Activated T-cell treated with anti-CD3 and anti-CD28 coated beads, Interleukin-2, amount 50 U/mL, for 4 hours (primary cell): ENCODE data around the gene ZFAND3. TPM values are rescaled to one million over a fixed set of nuclear protein-coding genes. Genes with fewer than 3 reads are reported as not detected.

Experiments used
- ATAC-seq, 2 donors: fragments of 200-7000 bp; cut with Tn5 transposase; one replicate each; pipeline ENCODE4 v1.10.0; 2021
- DNase-seq: peaks from one replicate; pipeline ENCODE4 v3.0.0-alpha.2; 2020
- H3K27me3 Mint-ChIP-seq: one replicate; pipeline ENCODE4 v1.8.0; 2021; ENCODE audit warnings: low read depth, mixed read lengths
- H3K36me3 Mint-ChIP-seq: one replicate; pipeline ENCODE4 v1.8.0; 2022; ENCODE audit warnings: mixed read lengths; ENCODE audit not compliant: insufficient read depth
- H3K4me1 Mint-ChIP-seq: one replicate; pipeline ENCODE4 v1.8.0; 2021; ENCODE audit warnings: low read depth, mixed read lengths
- H3K4me3 Mint-ChIP-seq: one replicate; pipeline ENCODE4 v1.8.0; 2021; ENCODE audit warnings: mild to moderate bottlenecking, moderate library complexity, mixed read lengths
- H3K9me3 Mint-ChIP-seq: one replicate; pipeline ENCODE4 v1.8.0; 2021; ENCODE audit warnings: mixed read lengths
- total RNA-seq, 3 donors: library from RNA; stranded (reverse); gene quantifications; one replicate each; pipeline ENCODE4 v1.2.1, GENCODE V29; 2021

Gene ZFAND3
- total RNA-seq, 3 donors from 2014 or later: 21.5 to 31.4 (median 30.8) TPM

GRCh38 chr6:38177882-38178583 is 358.5 kb downstream of the ZFAND3 start:
- H3K9me3 Mint-ChIP-seq: no peaks in the 10 kb centered on the region
- no peaks in the 10 kb centered on the region for H3K4me1 Mint-ChIP-seq
- peaks cover 10% of the 10 kb centered on the region for H3K36me3 Mint-ChIP-seq
- ATAC-seq (no peak), DNase-seq (no peak)
- H3K4me3 Mint-ChIP-seq: no peak overlapping the region
- H3K27me3 Mint-ChIP-seq: no peaks in the 10 kb centered on the region

GRCh38 chr6:38178584-38178886 is 359.0 kb downstream of the ZFAND3 start:
- no peaks in the 10 kb centered on the region for H3K9me3 Mint-ChIP-seq
- ATAC-seq: no peak
- peaks cover 6% of the 10 kb centered on the region for H3K36me3 Mint-ChIP-seq
- H3K4me1 Mint-ChIP-seq: no peaks in the 10 kb centered on the region
- H3K27me3 Mint-ChIP-seq: no peaks in the 10 kb centered on the region
- DNase-seq: no peak
- no peak overlapping the region for H3K4me3 Mint-ChIP-seq

GRCh38 chr6:38179300-38179699 is 359.8 kb downstream of the ZFAND3 start:
- no peak for DNase-seq
- H3K9me3 Mint-ChIP-seq: no peaks in the 10 kb centered on the region
- no peak overlapping the region for H3K4me3 Mint-ChIP-seq

GRCh38 chr6:38179794-38180430 is 360.4 kb downstream of the ZFAND3 start:
- H3K9me3 Mint-ChIP-seq: no peaks in the 10 kb centered on the region
- H3K4me3 Mint-ChIP-seq: no peak overlapping the region
- DNase-seq: no peak
- ATAC-seq: no peak
- H3K36me3 Mint-ChIP-seq: peaks cover 10% of the 10 kb centered on the region
- no peaks in the 10 kb centered on the region for H3K4me1 Mint-ChIP-seq
- H3K27me3 Mint-ChIP-seq: no peaks in the 10 kb centered on the region

More at GRCh38 chr6:38179300-38179699, 359.8 kb downstream of the ZFAND3 start:
- Mint-ChIP-seq H3K27me3 (no peaks in the 10 kb centered on the region), H3K4me1 (no peaks in the 10 kb centered on the region), H3K36me3 (peaks cover 10% of the 10 kb centered on the region)
- ATAC-seq: no peak

- no peaks in the 10 kb centered on the region for H3K9me3 Mint-ChIP-seq
Observed at GRCh38 chr6:38180586-38180985, 361.1 kb downstream of the ZFAND3 start.

GRCh38 chr6:38182426-38182825 is 362.9 kb downstream of the ZFAND3 start:
- H3K36me3 Mint-ChIP-seq: peaks cover 14% of the 10 kb centered on the region
- no peak overlapping the region for H3K4me3 Mint-ChIP-seq

More at GRCh38 chr6:38180586-38180985, 361.1 kb downstream of the ZFAND3 start:
- Mint-ChIP-seq H3K4me1 (no peaks in the 10 kb centered on the region), H3K27me3 (no peaks in the 10 kb centered on the region), H3K4me3 (no peak overlapping the region), H3K36me3 (peaks cover 7% of the 10 kb centered on the region)
- DNase-seq: no peak
- ATAC-seq: no peak

GRCh38 chr6:38183856-38184584 is 364.5 kb downstream of the ZFAND3 start:
- no peaks in the 10 kb centered on the region for H3K9me3 Mint-ChIP-seq
- no peaks in the 10 kb centered on the region for H3K4me1 Mint-ChIP-seq
- no peak for ATAC-seq
- H3K36me3 Mint-ChIP-seq: peaks cover 16% of the 10 kb centered on the region
- no peak for DNase-seq
- H3K4me3 Mint-ChIP-seq: no peak overlapping the region
- H3K27me3 Mint-ChIP-seq: no peaks in the 10 kb centered on the region

More at GRCh38 chr6:38182426-38182825, 362.9 kb downstream of the ZFAND3 start:
- no peak for DNase-seq
- Mint-ChIP-seq H3K9me3 (no peaks in the 10 kb centered on the region), H3K4me1 (no peaks in the 10 kb centered on the region), H3K27me3 (no peaks in the 10 kb centered on the region)
- no peak for ATAC-seq

GRCh38 chr6:38184585-38185080 is 365.1 kb downstream of the ZFAND3 start:
- Mint-ChIP-seq H3K36me3 (peaks cover 19% of the 10 kb centered on the region), H3K27me3 (no peaks in the 10 kb centered on the region), H3K4me1 (no peaks in the 10 kb centered on the region), H3K4me3 (no peak overlapping the region), H3K9me3 (no peaks in the 10 kb centered on the region)
- ATAC-seq: no peak
- DNase-seq: no peak

- Mint-ChIP-seq H3K4me3 (no peak overlapping the region), H3K27me3 (no peaks in the 10 kb centered on the region), H3K36me3 (peaks cover 19% of the 10 kb centered on the region), H3K4me1 (no peaks in the 10 kb centered on the region), H3K9me3 (no peaks in the 10 kb centered on the region)
- DNase-seq (no peak), ATAC-seq (no peak)
Observed at GRCh38 chr6:38185244-38185643, 365.7 kb downstream of the ZFAND3 start.

- H3K27me3 Mint-ChIP-seq: no peaks in the 10 kb centered on the region
- ATAC-seq (no peak), DNase-seq (no peak)
- H3K4me1 Mint-ChIP-seq: no peaks in the 10 kb centered on the region
- no peaks in the 10 kb centered on the region for H3K9me3 Mint-ChIP-seq
- peaks cover 19% of the 10 kb centered on the region for H3K36me3 Mint-ChIP-seq
- H3K4me3 Mint-ChIP-seq: no peak overlapping the region
Observed at GRCh38 chr6:38185752-38186151, 366.2 kb downstream of the ZFAND3 start.

GRCh38 chr6:38187325-38187724 is 367.8 kb downstream of the ZFAND3 start:
- Mint-ChIP-seq H3K36me3 (peaks cover 27% of the 10 kb centered on the region), H3K9me3 (no peaks in the 10 kb centered on the region), H3K4me1 (no peaks in the 10 kb centered on the region), H3K27me3 (no peaks in the 10 kb centered on the region), H3K4me3 (no peak overlapping the region)
- no peak for ATAC-seq
- no peak for DNase-seq

GRCh38 chr6:38187811-38188590 is 368.5 kb downstream of the ZFAND3 start:
- no peak for DNase-seq
- H3K4me3 Mint-ChIP-seq: no peak overlapping the region
- no peaks in the 10 kb centered on the region for H3K27me3 Mint-ChIP-seq
- H3K36me3 Mint-ChIP-seq: peaks cover 27% of the 10 kb centered on the region
- H3K9me3 Mint-ChIP-seq: no peaks in the 10 kb centered on the region
- no peak for ATAC-seq
- no peaks in the 10 kb centered on the region for H3K4me1 Mint-ChIP-seq

GRCh38 chr6:38188677-38189335 is 369.3 kb downstream of the ZFAND3 start:
- peaks cover 26% of the 10 kb centered on the region for H3K36me3 Mint-ChIP-seq
- DNase-seq: no peak
- no peaks in the 10 kb centered on the region for H3K4me1 Mint-ChIP-seq
- no peaks in the 10 kb centered on the region for H3K27me3 Mint-ChIP-seq
- no peak for ATAC-seq
- no peaks in the 10 kb centered on the region for H3K9me3 Mint-ChIP-seq
- H3K4me3 Mint-ChIP-seq: no peak overlapping the region

- Mint-ChIP-seq H3K36me3 (peaks cover 27% of the 10 kb centered on the region), H3K27me3 (no peaks in the 10 kb centered on the region), H3K9me3 (no peaks in the 10 kb centered on the region), H3K4me3 (no peak overlapping the region), H3K4me1 (no peaks in the 10 kb centered on the region)
- no peak for ATAC-seq
- DNase-seq: no peak
Observed at GRCh38 chr6:38191418-38191817, 371.9 kb downstream of the ZFAND3 start.
